ENCODE results near the gene VENTX.

Gene VENTX

DNA sequence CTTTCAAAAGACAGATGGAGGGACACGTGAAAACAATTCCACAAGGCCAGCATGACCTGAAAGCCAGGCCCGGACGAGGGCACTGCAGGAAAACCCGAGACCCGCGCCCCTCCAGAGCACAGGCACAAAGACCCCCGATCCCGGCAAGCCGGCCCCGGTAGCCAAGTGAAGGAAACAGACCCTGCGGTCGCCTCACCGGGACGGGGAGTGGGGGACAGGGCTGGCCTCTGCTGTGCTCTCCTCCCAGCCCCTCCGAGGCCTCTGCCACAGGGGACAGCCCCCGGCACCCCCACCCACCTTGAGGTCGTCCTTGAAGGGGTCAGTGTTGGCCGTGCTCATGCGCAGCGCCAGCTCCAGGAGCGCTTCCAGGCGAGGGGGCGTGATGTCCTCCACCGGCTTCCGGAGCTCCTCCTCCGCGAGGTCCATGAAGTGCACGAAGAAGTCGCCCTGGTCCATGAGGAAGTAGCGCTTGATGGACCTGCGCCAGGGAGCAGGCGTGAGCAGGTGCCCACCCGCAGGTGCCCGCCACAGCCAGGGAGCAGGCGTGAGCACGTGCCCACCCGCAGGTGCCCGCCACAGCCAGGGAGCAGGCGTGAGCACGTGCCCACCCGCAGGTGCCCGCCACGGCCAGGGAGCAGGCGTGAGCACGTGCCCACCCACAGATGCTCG lies 50.3 kb downstream of the VENTX start:
- Histone ChIP-seq H3K9me3 (ENCODE audit: control insufficient read depth, low read length) (no peaks in the 10 kb centered on the region), H3K4me1 (ENCODE audit: control insufficient read depth, insufficient read depth, low read length) (no peaks in the 10 kb centered on the region), H3K36me3 (ENCODE audit: control insufficient read depth, insufficient read depth, low read length) (peaks cover 22% of the 10 kb centered on the region), H3K27ac (ENCODE audit: insufficient read depth, low read depth, low read length, poor library complexity, severe bottlenecking) (no peak overlapping the region), H3K27me3 (ENCODE audit: control insufficient read depth, insufficient read depth, low read length, poor library complexity, severe bottlenecking) (no peaks in the 10 kb centered on the region), H3K4me3 (ENCODE audit: insufficient read depth, low read depth, low read length) (no peak overlapping the region)
- WGBS, 2 experiments, result 94 to 95% methylated on average over 46 of the region's 46 CpGs

DNA sequence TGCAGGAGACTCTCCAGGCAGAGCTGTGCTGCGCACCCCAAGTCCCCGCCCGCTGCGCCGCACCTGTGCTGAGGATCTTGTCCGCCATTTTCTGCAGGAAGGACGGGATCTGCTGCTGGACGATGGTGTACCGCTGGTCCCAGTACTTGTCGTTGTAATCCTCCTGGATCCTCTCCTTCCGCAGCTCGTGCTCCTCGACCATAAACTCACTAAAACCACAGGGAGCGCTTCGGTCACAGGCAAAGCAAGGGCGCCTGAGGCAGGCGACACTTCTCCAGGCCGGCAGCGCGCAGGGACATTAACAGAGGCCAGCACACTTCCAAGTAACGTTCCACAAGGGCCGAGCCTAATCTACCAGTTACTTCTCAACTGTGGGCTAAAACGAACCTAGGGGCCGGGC lies 52.1 kb downstream of the VENTX start:
- 89 to 95% methylated on average over 24 of the region's 24 CpGs for whole genome bisulfite sequencing, 2 experiments
- Histone ChIP-seq H3K4me1 (ENCODE audit: control insufficient read depth, insufficient read depth, low read length) (no peaks in the 10 kb centered on the region), H3K36me3 (ENCODE audit: control insufficient read depth, insufficient read depth, low read length) (peaks cover 35% of the 10 kb centered on the region), H3K27me3 (ENCODE audit: control insufficient read depth, insufficient read depth, low read length, poor library complexity, severe bottlenecking) (no peaks in the 10 kb centered on the region), H3K9me3 (ENCODE audit: control insufficient read depth, low read length) (no peaks in the 10 kb centered on the region), H3K27ac (ENCODE audit: insufficient read depth, low read depth, low read length, poor library complexity, severe bottlenecking) (no peak overlapping the region), H3K4me3 (ENCODE audit: insufficient read depth, low read depth, low read length) (no peak overlapping the region)

Data from ectodermal cell (in vitro differentiated cells).